Endometrial microvascular endothelial cells (primary cell): ENCODE measurements around the gene TEKT5. TPM values are rescaled to one million over a fixed set of nuclear protein-coding genes. Genes with fewer than 3 reads are reported as not detected.

Experiments used
- in situ Hi-C: cut with HindIII; loops from 2 replicates; pipeline ENCODE4 v1.10.0; 2017; ENCODE audit warnings: low sequenced_read_pairs, low pct_unique_long_range_greater_than_20kb; ENCODE audit errors: inconsistent ontology term
- total RNA-seq: library from RNA; depleted of rRNA; stranded (reverse); fragments of >200 nt; gene quantifications from one replicate; pipeline ENCODE4 v1.2.3, GENCODE V29; 2015; ENCODE audit errors: inconsistent ontology term

TEKT5 gene
- total RNA-seq, 1 donor from 2014 or later: not detected

- in situ Hi-C loops: no loop called here
Observed at GRCh38 chr16:10599626-10600025, 95.1 kb downstream of the TEKT5 start.

DNA sequence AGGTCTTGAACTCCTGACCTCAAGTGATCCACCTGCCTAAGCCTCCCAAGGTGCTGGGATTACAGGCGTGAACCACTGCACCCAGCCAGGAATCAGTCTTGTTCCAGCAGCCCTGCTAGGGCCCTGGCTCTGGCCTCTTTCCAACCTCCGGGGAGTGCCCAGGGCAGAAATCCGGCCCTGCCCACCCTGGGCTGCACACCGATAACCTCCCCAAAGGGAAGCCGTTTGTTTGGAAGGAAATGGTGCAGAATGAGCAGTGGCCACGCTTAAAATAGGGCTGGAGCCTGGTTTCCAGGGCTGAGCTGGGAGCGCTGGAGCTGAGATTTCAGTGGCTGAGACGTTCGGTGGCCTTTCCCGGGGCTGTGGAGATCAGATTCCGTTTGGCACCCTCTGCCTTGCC, 96.6 kb downstream of the TEKT5 start:
- in situ Hi-C loops: no loop called here

DNA sequence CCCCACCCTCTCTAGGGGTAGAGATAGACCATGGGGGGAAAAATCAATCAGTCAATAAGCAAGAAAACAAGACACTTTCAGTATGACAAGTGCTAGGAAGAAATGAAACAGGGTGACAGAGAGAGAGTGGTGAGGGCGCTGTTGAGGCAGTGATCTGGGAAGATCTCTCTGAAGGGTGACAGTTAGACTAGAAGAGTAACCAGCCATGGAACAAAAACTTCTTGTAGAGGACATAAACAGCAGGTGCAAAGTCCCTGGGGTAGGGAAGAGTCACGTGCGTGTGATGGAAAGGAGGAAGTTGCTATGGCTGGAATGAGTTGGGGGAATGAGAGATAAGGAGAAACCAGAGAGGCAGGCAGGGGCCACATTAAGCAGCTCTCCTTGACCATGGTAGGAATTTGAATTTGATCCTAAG, 97.5 kb downstream of the TEKT5 start:
- in situ Hi-C loops: no loop called here

- in situ Hi-C loops: no loop called here
Observed at GRCh38 chr16:10594312-10594950, 100.3 kb downstream of the TEKT5 start.

DNA sequence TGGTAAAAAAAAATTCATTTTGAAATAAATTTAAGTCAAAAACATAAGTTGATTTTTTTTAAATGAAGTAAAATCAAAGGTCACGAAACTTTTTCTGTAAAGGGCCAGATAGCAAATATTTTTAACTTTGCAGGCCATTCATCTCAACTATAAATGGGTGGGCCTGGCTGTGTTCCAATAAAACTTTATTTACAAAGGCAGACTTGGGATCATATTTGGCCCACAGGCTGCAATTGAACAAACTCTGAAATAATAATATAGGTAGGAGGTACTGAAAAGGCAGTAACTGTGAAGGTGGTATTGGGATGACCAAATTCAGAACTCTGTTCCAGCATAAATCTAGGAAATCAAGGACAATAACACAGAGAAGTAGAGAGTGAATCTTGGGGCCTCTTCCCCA, 102.1 kb downstream of the TEKT5 start:
- in situ Hi-C loops: no loop called here

DNA sequence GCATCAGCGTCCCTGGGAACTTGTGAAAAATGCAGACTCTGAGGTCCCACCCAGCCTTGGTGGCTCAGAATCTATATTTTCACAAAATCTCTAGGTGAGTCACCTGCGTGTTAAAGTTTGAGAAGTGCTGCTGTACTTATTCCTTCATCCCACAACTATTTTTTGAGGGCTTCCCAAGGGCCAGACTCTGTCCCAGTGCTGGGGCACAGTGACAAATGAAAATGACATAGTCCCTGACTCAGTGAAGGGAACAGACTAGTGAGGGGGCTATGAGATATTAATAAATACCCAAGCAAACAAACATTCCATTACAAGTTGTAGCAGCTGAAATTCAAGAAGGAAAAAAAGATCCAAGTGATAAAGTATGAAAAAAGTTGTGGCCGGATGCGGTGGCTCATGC, 104.4 kb downstream of the TEKT5 start:
- in situ Hi-C loops: no loop called here

- in situ Hi-C loops: no loop called here
Observed at GRCh38 chr16:10589109-10589508, 105.6 kb downstream of the TEKT5 start.

DNA sequence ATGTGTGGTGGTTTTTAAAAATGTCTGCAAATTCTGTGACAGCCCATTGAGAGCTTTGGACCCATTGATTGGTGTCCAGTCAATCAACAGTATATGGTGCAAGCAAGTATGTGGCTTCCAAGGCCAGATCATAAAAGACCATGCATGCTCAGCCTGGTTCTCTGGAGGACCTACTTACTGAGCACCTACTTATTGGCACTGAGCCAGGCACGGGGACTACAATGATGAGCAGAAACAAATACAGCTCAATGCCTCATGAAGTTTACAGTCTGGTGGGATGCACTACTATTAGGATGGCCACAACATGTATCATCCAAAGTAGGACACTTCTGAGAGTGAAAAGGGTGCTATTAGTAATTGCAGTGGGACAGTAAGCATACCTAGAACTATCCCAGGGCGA, 107.1 kb downstream of the TEKT5 start:
- in situ Hi-C loops: no loop called here

GRCh38 chr16:10584981-10585438, 109.7 kb downstream of the TEKT5 start:
- in situ Hi-C loops: no loop called here

DNA sequence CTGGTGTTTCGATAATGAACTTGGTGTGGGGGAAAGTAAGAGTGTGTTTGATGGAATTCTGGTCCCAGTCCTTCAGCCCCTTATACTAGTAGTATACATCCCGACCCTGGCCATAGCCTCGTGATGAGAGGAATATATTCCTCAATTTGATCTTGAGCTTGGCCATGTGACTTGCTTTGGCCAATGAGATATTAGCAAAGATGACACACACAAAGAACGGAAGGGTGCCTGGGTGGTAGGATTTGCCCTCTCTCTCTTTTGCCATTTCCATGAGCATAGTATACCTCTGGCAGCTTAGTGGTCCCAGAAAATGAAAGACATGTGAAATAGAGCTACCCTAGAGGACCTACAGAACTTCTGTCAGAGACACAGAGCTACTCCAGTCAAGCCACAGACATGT, 111.5 kb downstream of the TEKT5 start:
- in situ Hi-C loops: no loop called here

DNA sequence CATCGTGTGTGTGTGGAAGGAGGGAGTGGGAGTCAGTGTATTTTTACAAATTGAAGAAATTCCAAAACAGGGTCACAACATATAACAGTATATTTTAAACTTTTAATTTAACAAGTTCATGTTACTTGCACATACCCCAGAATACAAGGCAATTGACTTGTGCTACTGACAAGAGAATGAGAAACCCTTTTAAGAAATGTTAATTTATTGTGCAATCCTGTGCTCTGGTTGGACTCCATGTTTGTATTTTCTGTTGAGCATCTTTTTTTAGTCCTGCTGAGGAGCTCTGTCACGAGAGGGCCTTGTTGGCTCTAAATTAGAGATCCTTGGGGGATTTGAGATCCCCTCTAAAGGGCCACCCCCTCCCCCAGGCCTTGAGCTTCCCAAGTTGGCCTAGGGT, 113.2 kb downstream of the TEKT5 start:
- in situ Hi-C loops: no loop called here

GRCh38 chr16:10580883-10581247, 113.9 kb downstream of the TEKT5 start:
- in situ Hi-C loops: no loop called here

DNA sequence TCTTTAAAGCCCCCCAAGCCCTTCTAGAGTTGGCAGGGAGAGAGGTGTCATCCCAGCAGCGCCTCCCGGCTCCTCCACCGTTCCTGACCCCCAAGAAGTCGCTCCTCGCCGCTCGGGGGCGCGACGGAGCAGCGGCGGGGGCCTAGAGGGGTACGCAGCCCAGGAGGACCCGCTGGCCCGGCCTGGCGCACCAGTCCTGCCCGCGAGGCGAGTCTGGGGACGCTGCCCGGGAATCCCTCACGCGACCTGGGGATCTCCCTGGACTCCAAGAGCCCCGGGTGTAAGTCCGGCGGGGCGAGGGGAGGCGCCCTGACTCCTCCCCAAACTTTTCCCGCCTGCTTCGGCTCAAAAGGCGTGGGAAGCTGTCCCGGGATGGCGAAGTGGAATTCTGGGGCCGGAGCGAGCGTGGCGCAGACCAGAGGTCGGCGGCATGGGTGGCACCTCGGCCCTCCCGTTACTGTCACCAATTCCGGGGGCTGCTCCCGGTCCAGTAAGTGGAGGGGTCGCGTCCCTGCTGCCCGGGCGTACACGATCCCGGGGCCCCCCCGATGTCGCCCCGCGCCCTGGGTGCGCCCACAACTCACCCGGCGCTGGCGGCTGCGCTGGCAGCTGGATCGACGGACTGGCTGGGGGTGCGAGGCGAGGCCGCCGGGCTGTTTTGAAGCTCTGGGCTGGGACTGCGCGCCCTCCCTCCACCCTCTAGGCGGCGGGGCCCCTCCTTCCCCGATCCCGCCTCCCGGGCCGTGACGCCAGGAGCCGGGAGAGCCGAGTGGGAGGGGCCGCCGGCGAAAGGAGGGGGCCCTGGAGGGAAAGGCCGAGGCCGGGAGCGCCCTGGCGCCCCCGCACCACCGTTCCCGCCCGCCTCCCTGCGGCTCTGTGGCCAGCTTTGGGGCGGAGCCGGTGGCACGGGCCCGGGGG, 114.5 kb downstream of the TEKT5 start, which contains the start of gene EMP2:
Gene EMP2, minus strand, starts transcription at position 634 of the 918 bp plus-strand sequence. CDS start 32,981 bp downstream, outside the sequence.
- in situ Hi-C loops: no loop called here

DNA sequence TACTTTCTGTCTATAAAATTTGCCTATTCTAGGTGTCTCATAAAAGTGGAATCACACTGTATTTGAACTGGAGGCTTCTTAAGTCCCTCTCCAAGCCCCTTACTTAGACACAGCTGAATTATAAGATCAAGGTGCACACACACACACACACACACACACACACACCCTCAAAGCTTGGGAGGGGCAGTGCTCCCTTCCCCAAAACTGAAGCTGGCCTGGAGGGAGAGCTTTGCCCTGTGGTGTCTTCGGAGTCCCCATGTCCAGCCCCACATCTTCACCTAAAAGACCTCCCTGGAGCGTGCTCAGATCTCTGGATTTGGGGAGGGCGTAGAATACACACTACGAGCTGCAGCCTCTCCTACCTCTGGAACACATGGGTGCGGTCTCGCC, 115.2 kb downstream of the TEKT5 start:
- in situ Hi-C loops: no loop called here

DNA sequence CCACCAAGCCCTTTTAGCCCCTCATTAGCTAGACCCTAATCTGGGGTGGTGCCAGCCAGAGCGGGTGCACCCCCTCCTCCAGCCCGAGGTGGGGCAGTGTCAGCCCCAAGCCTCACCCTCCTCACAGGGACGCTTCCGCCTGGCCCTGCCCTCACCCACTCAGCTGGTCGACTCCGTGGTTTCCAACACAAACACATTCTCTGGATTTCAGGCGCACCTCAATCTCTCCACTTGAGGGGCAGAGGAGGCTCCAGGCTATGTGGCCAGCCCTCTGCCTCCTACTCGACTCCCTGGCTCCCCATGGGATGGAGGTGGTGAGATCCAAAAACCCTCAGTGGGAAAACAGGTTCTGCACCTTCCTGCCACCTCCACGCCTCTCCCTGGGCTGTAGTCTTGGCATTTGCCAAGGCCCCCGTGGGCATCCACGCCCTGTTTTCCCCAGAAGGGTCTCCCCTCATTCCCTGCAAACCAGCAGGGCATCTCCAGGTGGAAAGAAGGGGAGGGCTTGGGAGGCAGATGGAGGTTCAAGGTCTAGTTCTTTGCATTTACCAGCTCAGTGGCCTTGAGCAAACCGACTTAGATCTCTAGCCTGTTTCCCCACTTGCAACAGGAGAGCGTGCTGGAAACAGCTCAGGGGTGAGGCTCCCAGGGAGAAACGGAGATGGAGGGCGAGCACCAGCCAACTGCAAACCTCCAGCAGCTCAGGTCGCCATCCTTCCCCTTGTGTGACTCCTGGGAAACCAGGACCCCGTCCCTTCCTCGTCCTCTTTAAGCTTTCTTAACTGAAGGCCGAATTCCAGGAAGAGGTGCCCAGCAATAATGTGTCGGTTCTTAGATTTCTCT, 116.0 kb downstream of the TEKT5 start:
- in situ Hi-C loops: no loop called here

Other genes with a start within 250 kb of the TEKT5 start
- 26.4 TPM for gene EMP2, start 114.3 kb downstream of the TEKT5 start, total RNA-seq
- 39.9 TPM for gene NUBP1, start 48.9 kb upstream of the TEKT5 start, total RNA-seq
- not detected for gene TVP23A, start 123.9 kb upstream of the TEKT5 start, total RNA-seq
- not detected for gene CIITA, start 182.3 kb upstream of the TEKT5 start, total RNA-seq
- 96.8 TPM for gene DEXI, start 247.5 kb upstream of the TEKT5 start, total RNA-seq
- gene CLEC16A, start 249.6 kb upstream of the TEKT5 start, total RNA-seq: 13.7 TPM